Kidney (tissue), 14 donors: ENCODE results near the gene CERS2. TPM values are rescaled to one million over a fixed set of nuclear protein-coding genes. Genes with fewer than 3 reads are reported as not detected.
A peak's percentile ranks its signal among the peaks of the same experiment; 100 is the strongest.

Experiments
- DNase-seq, 5 donors: peaks; one replicate each; pipeline ENCODE4 v3.0.0-alpha.2; 2013 to 2020
- FAIRE-seq: peaks from 2 replicates; lab custom pipeline; 2012; peaks lifted over from hg19 to GRCh38; lab: Jason Lieb, UNC
- H3K27ac ChIP-seq, 2 donors: one replicate each; pipeline ENCODE4 v1.7.0; 2013; ENCODE audit warnings: low read depth in 2 of 2, low read length in 2 of 2, inconsistent platforms in 1 of 2
- H3K27me3 ChIP-seq: one replicate; pipeline ENCODE4 v1.7.1; 2013; ENCODE audit warnings: low read length, inconsistent platforms; ENCODE audit not compliant: control insufficient read depth, insufficient read depth
- H3K36me3 ChIP-seq, 3 donors: one replicate each; pipeline versions ENCODE4 v1.7.0 to v1.7.1; 2013; ENCODE audit warnings: low read length in 3 of 3, control low read depth in 1 of 3, inconsistent platforms in 1 of 3; ENCODE audit not compliant: insufficient read depth in 3 of 3, control insufficient read depth in 2 of 3
- H3K4me1 ChIP-seq, 3 donors: one replicate each; pipeline versions ENCODE4 v1.7.0 to v1.7.1; 2013; ENCODE audit warnings: low read length in 3 of 3, inconsistent platforms in 1 of 3, low read depth in 1 of 3; ENCODE audit not compliant: control insufficient read depth in 2 of 3, insufficient read depth in 2 of 3
- H3K4me3 ChIP-seq, 3 donors: one replicate each; pipeline versions ENCODE4 v1.7.0 to v1.8.1; 2013; ENCODE audit warnings: low read length in 3 of 3, control low read depth in 1 of 3, inconsistent platforms in 1 of 3
- H3K9ac ChIP-seq, 3 donors: one replicate each; pipeline versions ENCODE4 v1.7.0 to v1.7.1; 2013; ENCODE audit warnings: low read length in 3 of 3, control low read depth in 1 of 3, inconsistent platforms in 1 of 3
- H3K9me3 ChIP-seq, 3 donors: one replicate each; pipeline versions ENCODE4 v1.7.0 to v1.7.1; 2013; ENCODE audit warnings: low read length in 3 of 3, control low read depth in 1 of 3, inconsistent platforms in 1 of 3; ENCODE audit not compliant: control insufficient read depth in 2 of 3, insufficient read depth in 1 of 3
- intact Hi-C: fragments of 100-400 bp; cut with DNase I; formaldehyde crosslinking; loops from one replicate; pipeline ENCODE4 v1.11.1; 2022
- polyA plus RNA-seq: library from polyadenylated mRNA; stranded (reverse); fragments of 350-450 nt; fragmentation: Illumina TruSeq; extraction: RNeasy Lipid Tissue Mini Kit (QIAGEN cat#74804); gene quantifications from one replicate; pipeline ENCODE4 v1.2.3, GENCODE V29; 2014; ENCODE audit warnings: low read depth, low replicate concordance; ENCODE audit not compliant: insufficient read depth
- total RNA-seq: library from RNA; stranded (reverse); fragmentation: NEBNext Ultra II Directional; extraction: Animal tissue kit (Norgen Biotek cat#: 25700); gene quantifications from one replicate; pipeline ENCODE4 v1.2.1, GENCODE V29; 2021
- TF ChIP-seq, protein P1 (sequence below): IDR thresholded peaks from 3 replicates; pipeline ENCODE4 v1.5.1; 2012; ENCODE audit warnings: mild to moderate bottlenecking, moderate library complexity, borderline replicate concordance; ENCODE audit not compliant: insufficient read depth; ENCODE audit errors: extremely low read depth
- donor health status: control.
- donor health status: control.
- donor health status: control.
- donor health status: control.
- donor health status: control.
- donor health status: DM: yes; HTN: yes; CAD: no.
- donor health status: Normal renal cell carcinoma (clear cell type).

The CERS2 gene
- total and polyA plus RNA-seq, 2 donors from 2014 or later, result 258 to 268 TPM

DNA sequence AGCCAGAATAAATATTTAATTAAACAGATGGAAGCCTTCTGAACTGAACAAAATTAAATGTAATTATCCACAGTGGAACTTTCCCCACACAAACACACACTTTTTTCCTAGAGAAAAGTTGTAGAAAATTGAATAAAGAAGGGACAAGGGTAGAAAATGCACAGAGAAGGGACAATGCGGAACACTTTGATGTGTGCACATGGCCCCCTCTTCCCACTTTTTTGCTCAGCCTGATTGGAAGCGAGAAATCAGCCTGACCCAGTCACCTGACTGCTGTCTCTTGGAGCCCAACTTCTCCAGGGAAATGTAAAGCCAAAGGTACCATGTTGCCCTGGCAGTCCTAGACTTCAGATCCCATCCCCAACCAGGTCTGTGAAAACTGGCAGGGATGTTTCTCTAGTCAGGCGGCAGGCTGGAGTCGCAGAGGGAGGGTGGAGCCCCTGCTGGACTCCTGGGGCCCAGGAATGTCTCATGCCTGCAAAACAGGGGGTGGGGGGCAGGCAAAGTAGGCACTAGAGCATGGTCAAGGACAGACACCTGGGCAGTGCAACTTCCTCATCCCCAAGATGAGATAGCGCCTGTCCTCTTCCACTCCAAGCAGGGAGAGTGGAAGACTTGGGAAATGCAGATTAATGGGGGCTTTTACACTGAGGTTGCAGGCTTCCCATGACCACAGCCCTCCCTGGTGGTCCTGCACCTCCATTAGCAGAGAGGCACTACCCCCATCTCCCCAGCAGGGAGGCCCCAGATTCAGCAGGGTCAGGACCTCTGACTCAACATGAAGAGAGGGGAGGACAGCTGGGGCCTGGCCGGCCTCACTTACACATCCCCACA, 2.8 kb downstream of the CERS2 start:
- DNase-seq (peak in 2 of 5 donors; percentile 37 to 42), FAIRE-seq (no peak)
- peaks cover 2 to 22% (median 20%) of the 10 kb centered on the region in 3 donors for H3K36me3 ChIP-seq
- peak overlapping the region; percentile 77 to 94 for H3K27ac ChIP-seq
- peaks cover 4 to 45% (median 35%) of the 10 kb centered on the region in 3 donors for H3K4me1 ChIP-seq
- H3K27me3 ChIP-seq, result no peaks in the 10 kb centered on the region
- H3K9ac ChIP-seq, result peak overlapping the region in 2 of 3 donors; percentile 33 to 54
- intact Hi-C loops, result no loop called here
- no peaks in the 10 kb centered on the region for H3K9me3 ChIP-seq
- TF ChIP-seq, protein P1, sequence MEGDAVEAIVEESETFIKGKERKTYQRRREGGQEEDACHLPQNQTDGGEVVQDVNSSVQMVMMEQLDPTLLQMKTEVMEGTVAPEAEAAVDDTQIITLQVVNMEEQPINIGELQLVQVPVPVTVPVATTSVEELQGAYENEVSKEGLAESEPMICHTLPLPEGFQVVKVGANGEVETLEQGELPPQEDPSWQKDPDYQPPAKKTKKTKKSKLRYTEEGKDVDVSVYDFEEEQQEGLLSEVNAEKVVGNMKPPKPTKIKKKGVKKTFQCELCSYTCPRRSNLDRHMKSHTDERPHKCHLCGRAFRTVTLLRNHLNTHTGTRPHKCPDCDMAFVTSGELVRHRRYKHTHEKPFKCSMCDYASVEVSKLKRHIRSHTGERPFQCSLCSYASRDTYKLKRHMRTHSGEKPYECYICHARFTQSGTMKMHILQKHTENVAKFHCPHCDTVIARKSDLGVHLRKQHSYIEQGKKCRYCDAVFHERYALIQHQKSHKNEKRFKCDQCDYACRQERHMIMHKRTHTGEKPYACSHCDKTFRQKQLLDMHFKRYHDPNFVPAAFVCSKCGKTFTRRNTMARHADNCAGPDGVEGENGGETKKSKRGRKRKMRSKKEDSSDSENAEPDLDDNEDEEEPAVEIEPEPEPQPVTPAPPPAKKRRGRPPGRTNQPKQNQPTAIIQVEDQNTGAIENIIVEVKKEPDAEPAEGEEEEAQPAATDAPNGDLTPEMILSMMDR, result no peak
- H3K4me3 ChIP-seq, result peak overlapping the region; percentile 28 to 94 (median 92)

DNA sequence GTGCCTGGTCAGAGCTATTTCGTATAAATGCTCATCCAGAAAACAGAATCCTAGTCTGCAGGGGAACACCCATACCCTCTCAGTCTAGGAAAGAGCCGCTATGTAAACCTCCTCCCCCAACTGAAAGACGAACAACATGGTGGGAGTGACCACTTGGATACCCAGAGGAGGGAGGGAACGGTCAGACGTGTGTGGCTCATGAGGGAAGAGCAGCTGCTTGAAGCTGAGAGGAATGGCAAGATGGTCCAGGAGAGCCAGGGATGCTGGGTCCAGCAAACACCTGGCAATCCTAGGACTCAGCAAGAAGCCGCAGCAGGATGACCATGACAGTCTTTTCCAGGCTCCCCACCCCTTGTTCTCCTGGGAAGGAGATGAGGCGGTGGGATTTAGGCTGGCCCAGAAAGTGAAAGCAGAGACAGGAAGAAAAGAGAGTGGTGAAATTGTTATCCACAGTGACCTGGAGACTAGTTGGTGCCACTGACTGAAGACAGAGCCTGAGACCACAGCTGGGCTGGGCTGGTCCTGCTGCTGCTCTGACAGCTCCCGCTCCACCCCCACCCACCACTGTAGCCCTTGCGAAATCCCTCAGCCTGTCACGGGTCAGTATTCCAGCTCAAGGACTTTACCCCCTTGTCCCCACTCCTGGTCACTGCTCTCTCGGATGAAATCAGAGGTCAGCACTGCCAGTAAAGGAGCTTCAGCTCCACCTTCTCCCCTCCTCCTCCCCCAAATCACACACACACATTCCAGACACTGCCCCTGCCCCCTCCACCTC, 3.6 kb downstream of the CERS2 start:
- TF ChIP-seq, protein P1, result no peak
- intact Hi-C loops, result no loop called here
- DNase-seq, result peak; percentile 64 to 95 (median 72)
- Histone ChIP-seq H3K4me1 (peaks cover 4 to 42% (median 30%) of the 10 kb centered on the region in 3 donors), H3K9ac (peak overlapping the region in 2 of 3 donors; percentile 13 to 54), H3K9me3 (no peaks in the 10 kb centered on the region), H3K36me3 (peaks cover 6 to 30% (median 28%) of the 10 kb centered on the region in 3 donors), H3K27me3 (no peaks in the 10 kb centered on the region), H3K4me3 (peak overlapping the region; percentile 24 to 94 (median 54)), H3K27ac (peak overlapping the region; percentile 77 to 94)
- FAIRE-seq, result no peak

DNA sequence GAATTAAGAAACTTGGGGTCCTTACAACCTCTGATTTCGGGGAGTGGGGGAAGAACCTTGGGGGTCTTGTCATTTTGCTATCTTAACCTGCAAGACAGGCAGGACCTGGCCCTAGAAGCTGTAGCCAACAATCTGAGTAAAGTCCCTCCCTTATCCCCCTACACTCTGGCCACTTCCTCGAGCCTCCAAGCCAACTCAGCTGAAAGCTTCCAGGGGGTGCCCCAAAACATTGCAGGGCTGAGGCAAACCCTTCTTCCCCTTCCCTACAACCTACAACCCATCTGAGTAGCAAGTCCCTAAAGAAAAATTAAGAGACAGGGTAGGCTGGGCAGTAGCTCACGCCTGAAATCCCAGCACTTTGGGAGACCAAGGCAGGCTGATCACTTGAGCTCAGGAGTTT, 5.0 kb downstream of the CERS2 start:
- DNase-seq (no peak), FAIRE-seq (no peak)

More for the DNA sequence above, 5.0 kb downstream of the CERS2 start:
- Histone ChIP-seq H3K9ac (no peak overlapping the region), H3K27ac (peak overlapping the region in 1 of 2 donors; percentile 48), H3K36me3 (peaks cover 6 to 40% (median 34%) of the 10 kb centered on the region in 3 donors), H3K4me1 (peaks cover 4 to 42% (median 30%) of the 10 kb centered on the region in 3 donors), H3K4me3 (no peak overlapping the region), H3K27me3 (no peaks in the 10 kb centered on the region), H3K9me3 (no peaks in the 10 kb centered on the region)
- intact Hi-C loops, result no loop called here
- TF ChIP-seq, protein P1, result no peak
